SKM-1 (cell line): ENCODE data around the gene HMCN2.

Source experiments
- DNase-seq: peaks from one replicate; lab custom pipeline; 2025; ENCODE audit not compliant: unreplicated experiment; lab: John Stamatoyannopoulos, UW

HMCN2 gene

GRCh38 chr9:130364619-130365322 lies 99.2 kb downstream of the HMCN2 start:
- DNase-seq, result no peak

GRCh38 chr9:130365323-130365721 lies 99.8 kb downstream of the HMCN2 start:
- DNase-seq, result no peak

GRCh38 chr9:130366072-130366471 lies 100.5 kb downstream of the HMCN2 start:
- no peak for DNase-seq

GRCh38 chr9:130366888-130367550 lies 101.5 kb downstream of the HMCN2 start:
- no peak for DNase-seq

GRCh38 chr9:130368631-130369103 lies 103.1 kb downstream of the HMCN2 start:
- DNase-seq, result no peak

GRCh38 chr9:130370226-130370625 lies 104.7 kb downstream of the HMCN2 start:
- DNase-seq, result no peak

GRCh38 chr9:130371196-130371966 lies 105.8 kb downstream of the HMCN2 start:
- DNase-seq, result no peak

- no peak for DNase-seq
Measured at GRCh38 chr9:130372057-130372456, 106.5 kb downstream of the HMCN2 start.

GRCh38 chr9:130373679-130374325 lies 108.2 kb downstream of the HMCN2 start:
- no peak for DNase-seq

- DNase-seq, result no peak
Measured at GRCh38 chr9:130377612-130378011, 112.1 kb downstream of the HMCN2 start.

GRCh38 chr9:130378875-130379648 lies 113.5 kb downstream of the HMCN2 start:
- no peak for DNase-seq

GRCh38 chr9:130379649-130379970 lies 114.0 kb downstream of the HMCN2 start:
- DNase-seq, result no peak

GRCh38 chr9:130380920-130381469 lies 115.4 kb downstream of the HMCN2 start:
- no peak for DNase-seq

- DNase-seq, result no peak
Measured at GRCh38 chr9:130381660-130382059, 116.1 kb downstream of the HMCN2 start.

- DNase-seq, result no peak
Measured at GRCh38 chr9:130382096-130382495, 116.5 kb downstream of the HMCN2 start.

- no peak for DNase-seq
Measured at GRCh38 chr9:130382636-130383349, 117.2 kb downstream of the HMCN2 start.

- DNase-seq, result no peak
Measured at GRCh38 chr9:130383350-130383715, 117.8 kb downstream of the HMCN2 start.

GRCh38 chr9:130383979-130384676 lies 118.6 kb downstream of the HMCN2 start:
- no peak for DNase-seq

GRCh38 chr9:130385257-130385656 lies 119.7 kb downstream of the HMCN2 start:
- no peak for DNase-seq
